ENCODE measurements around the gene TCEA2.
"Not testable (repeated sequence)": the region's sequence is repeated elsewhere in the genome, so short reads cannot be mapped to it uniquely, and the experiment has no call there.

Gene TCEA2

DNA sequence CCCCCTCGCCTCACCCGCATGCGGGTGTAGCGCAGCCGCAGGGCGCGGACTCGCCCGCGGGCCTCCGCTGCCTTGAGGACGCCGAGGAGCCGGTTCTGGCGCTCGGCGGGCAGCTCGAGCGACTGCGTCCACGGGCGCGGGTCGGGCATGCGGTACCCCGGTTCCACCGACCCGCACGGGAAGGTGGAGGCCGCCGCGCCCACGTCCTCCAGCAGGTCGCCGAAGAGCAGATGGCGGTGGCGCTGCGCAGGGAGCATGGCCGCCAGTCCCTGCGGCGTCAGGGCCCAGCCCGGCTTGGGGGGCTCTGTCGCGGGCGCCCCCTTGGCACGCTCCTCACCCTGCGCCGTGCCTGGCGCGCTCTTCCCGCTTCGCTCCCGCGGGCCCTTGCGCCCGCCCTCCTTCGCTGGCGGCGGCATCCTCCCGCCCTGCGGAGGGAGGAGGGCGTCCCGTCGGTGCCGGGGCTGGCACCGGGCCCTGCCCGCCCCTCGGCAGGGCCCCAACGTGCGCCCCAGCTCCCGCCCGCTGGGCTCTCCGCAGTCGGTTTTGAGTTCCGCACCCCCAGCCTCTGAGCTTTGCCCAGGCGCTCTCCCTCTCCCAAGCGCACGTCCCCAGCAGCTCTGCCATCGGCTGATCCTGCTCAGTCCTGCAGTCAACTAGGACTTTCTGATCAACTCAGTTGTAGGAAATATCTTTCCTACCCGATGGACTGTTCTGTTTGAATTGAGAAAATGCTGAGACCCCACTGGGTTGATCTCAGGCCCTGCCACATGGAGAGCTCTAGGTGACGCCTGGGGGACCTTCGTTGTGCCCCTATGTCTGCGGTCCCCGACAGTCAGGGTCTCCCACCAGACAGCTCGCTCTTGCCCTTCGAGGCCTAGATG, 21.0 kb downstream of the TCEA2 start, which contains the start of gene LKAAEAR1:
Gene LKAAEAR1, minus strand, starts transcription at position 595 of the 881 bp plus-strand sequence. Its CDS starts 179 bp downstream, at position 416.
- no peak within 1 kb of the TSS for H4K8ac ChIP-seq (ENCODE audit: low read depth, low read length)
- no peak within 1 kb of the TSS for H3K18ac ChIP-seq (ENCODE audit: low read length)
- H2BK5ac ChIP-seq (ENCODE audit: low read length), result no peak within 1 kb of the TSS
- H3K4me3 ChIP-seq (ENCODE audit: low read length), result peak within 1 kb of the TSS; percentile 25
- no CpG with 5 or more reads among the region's 86 CpGs for WGBS (ENCODE audit: extremely low coverage, insufficient coverage, low lambda C conversion rate)
- H3K56ac ChIP-seq (ENCODE audit: low read length), result peak within 1 kb of the TSS; percentile 88
- DNase-seq, result no peak
- peaks cover 19% of the 10 kb centered on the region for H3K27me3 ChIP-seq (ENCODE audit: insufficient read depth, low read length, poor library complexity)
- no peaks in the 10 kb centered on the region for H3K79me1 ChIP-seq (ENCODE audit: low read length)
- H2BK120ac ChIP-seq (ENCODE audit: low read depth, low read length), result no peak within 1 kb of the TSS
- H3K23ac ChIP-seq (ENCODE audit: low read length), result peak within 1 kb of the TSS; percentile 24
- no peaks in the 10 kb centered on the region for H3K4me1 ChIP-seq (ENCODE audit: control insufficient read depth, low read depth, low read length)
- H3K4me2 ChIP-seq (ENCODE audit: low read length), result peak within 1 kb of the TSS; percentile 84
- no peak within 1 kb of the TSS for H3K4ac ChIP-seq (ENCODE audit: low read depth, low read length)
- H3K79me2 ChIP-seq (ENCODE audit: control insufficient read depth, insufficient read depth, low read length), result no peaks in the 10 kb centered on the region
- H4K5ac ChIP-seq (ENCODE audit: low read length), result no peak within 1 kb of the TSS
- H3K36me3 ChIP-seq (ENCODE audit: control insufficient read depth, insufficient read depth, low read length), result no peaks in the 10 kb centered on the region
- H3K27ac ChIP-seq (ENCODE audit: low read depth, low read length), result no peak within 1 kb of the TSS
- peak within 1 kb of the TSS; percentile 72 for H3K9ac ChIP-seq (ENCODE audit: low read length)
- H2AK5ac ChIP-seq (ENCODE audit: low read length), result no peak within 1 kb of the TSS
- H2BK15ac ChIP-seq (replicated peaks; ENCODE audit: low read depth), result no peak within 1 kb of the TSS

DNA sequence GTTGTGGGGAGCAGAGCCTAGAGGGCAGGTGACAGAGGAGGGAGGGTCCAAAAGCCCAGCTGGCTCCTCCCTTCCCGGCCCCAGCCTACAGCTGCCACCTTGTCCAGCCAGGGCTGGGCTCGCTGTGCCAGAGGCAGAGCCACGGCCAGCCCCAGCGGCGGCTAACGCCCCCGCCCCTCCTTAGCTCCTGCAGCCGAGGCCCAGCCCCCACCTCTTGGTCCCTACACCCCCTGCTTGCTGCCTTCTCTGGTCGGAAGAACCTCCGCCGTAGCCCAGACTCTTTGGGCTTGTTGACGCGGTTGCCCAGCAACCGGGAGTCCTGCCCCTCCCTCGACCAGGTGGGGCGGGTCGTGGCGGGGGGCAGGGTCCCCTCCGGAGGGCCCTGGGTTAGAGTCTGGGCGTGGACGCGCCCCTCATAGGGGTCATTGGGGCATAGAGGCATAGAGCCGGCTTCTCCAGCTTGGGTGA, 21.7 kb downstream of the TCEA2 start:
- H2BK120ac ChIP-seq (ENCODE audit: low read depth, low read length), result no peak overlapping the region
- H2BK15ac ChIP-seq (replicated peaks; ENCODE audit: low read depth), result no peak overlapping the region
- H3K4ac ChIP-seq (ENCODE audit: low read depth, low read length), result no peak overlapping the region
- peak; percentile 80 for DNase-seq
- H2BK5ac ChIP-seq (ENCODE audit: low read length), result no peak overlapping the region
- H3K23ac ChIP-seq (ENCODE audit: low read length), result no peak overlapping the region
- H3K27me3 ChIP-seq (ENCODE audit: insufficient read depth, low read length, poor library complexity), result peaks cover 19% of the 10 kb centered on the region
- no peak overlapping the region for H2AK5ac ChIP-seq (ENCODE audit: low read length)
- no peaks in the 10 kb centered on the region for H3K4me1 ChIP-seq (ENCODE audit: control insufficient read depth, low read depth, low read length)
- H3K79me2 ChIP-seq (ENCODE audit: control insufficient read depth, insufficient read depth, low read length), result no peaks in the 10 kb centered on the region
- no peak overlapping the region for H3K4me3 ChIP-seq (ENCODE audit: low read length)
- H4K8ac ChIP-seq (ENCODE audit: low read depth, low read length), result no peak overlapping the region
- no peak overlapping the region for H4K5ac ChIP-seq (ENCODE audit: low read length)
- H3K56ac ChIP-seq (ENCODE audit: low read length), result no peak overlapping the region
- no peaks in the 10 kb centered on the region for H3K36me3 ChIP-seq (ENCODE audit: control insufficient read depth, insufficient read depth, low read length)
- H3K9ac ChIP-seq (ENCODE audit: low read length), result no peak overlapping the region
- WGBS (ENCODE audit: extremely low coverage, insufficient coverage, low lambda C conversion rate), result no CpG with 5 or more reads among the region's 23 CpGs
- no peak overlapping the region for H3K27ac ChIP-seq (ENCODE audit: low read depth, low read length)
- no peak overlapping the region for H3K18ac ChIP-seq (ENCODE audit: low read length)
- H3K4me2 ChIP-seq (ENCODE audit: low read length), result no peak overlapping the region
- no peaks in the 10 kb centered on the region for H3K79me1 ChIP-seq (ENCODE audit: low read length)

DNA sequence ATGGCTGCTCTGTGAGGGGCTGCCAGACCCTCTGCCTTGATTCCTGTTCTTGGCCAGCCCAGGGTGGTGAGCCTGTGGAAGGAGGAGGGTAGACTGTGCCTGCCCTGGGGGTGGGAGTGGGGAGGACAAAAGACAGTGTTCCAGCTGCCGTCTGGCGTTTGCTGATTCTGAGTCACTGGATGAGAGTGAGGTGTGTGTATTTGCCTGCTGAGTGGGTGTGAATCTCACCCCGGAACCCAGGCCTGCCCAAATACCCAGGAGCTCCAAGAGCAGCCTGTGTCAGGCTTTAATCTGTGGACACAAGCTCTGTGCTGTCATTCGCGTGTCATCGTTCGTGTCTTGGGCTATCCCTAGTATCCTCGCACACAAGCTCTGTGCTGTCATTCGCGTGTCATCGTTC, 23.8 kb downstream of the TCEA2 start:
- Histone ChIP-seq H3K36me3 (ENCODE audit: control insufficient read depth, insufficient read depth, low read length) (no peaks in the 10 kb centered on the region), H4K5ac (ENCODE audit: low read length) (no peak overlapping the region), H2BK15ac (replicated peaks; ENCODE audit: low read depth) (no peak overlapping the region), H3K4me3 (ENCODE audit: low read length) (no peak overlapping the region), H3K79me1 (ENCODE audit: low read length) (no peaks in the 10 kb centered on the region), H2BK120ac (ENCODE audit: low read depth, low read length) (no peak overlapping the region), H2AK5ac (ENCODE audit: low read length) (no peak overlapping the region), H3K18ac (ENCODE audit: low read length) (no peak overlapping the region), H3K4ac (ENCODE audit: low read depth, low read length) (no peak overlapping the region), H3K27ac (ENCODE audit: low read depth, low read length) (no peak overlapping the region), H3K27me3 (ENCODE audit: insufficient read depth, low read length, poor library complexity) (peaks cover 19% of the 10 kb centered on the region), H3K79me2 (ENCODE audit: control insufficient read depth, insufficient read depth, low read length) (no peaks in the 10 kb centered on the region), H3K4me1 (ENCODE audit: control insufficient read depth, low read depth, low read length) (no peaks in the 10 kb centered on the region), H4K8ac (ENCODE audit: low read depth, low read length) (no peak overlapping the region), H3K9ac (ENCODE audit: low read length) (no peak overlapping the region), H3K56ac (ENCODE audit: low read length) (no peak overlapping the region), H2BK5ac (ENCODE audit: low read length) (no peak overlapping the region), H3K23ac (ENCODE audit: low read length) (no peak overlapping the region), H3K4me2 (ENCODE audit: low read length) (no peak overlapping the region)
- DNase-seq, result no peak
- WGBS (ENCODE audit: extremely low coverage, insufficient coverage, low lambda C conversion rate), result no CpG with 5 or more reads among the region's 11 CpGs

DNA sequence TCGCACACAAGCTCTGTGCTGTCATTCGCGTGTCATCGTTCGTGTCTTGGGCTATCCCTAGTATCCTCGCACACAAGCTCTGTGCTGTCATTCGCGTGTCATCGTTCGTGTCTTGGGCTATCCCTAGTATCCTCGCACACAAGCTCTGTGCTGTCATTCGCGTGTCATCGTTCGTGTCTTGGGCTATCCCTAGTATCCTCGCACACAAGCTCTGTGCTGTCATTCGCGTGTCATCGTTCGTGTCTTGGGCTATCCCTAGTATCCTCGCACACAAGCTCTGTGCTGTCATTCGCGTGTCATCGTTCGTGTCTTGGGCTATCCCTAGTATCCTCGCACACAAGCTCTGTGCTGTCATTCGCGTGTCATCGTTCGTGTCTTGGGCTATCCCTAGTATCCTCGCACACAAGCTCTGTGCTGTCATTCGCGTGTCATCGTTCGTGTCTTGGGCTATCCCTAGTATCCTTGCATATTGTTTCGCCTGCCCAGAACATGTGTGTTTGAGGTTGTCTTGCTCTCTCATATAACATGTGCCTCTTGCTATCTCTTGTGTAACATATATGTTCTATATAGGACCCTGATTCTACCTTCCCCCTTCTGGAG, 24.3 kb downstream of the TCEA2 start:
- not testable (repeated sequence) for H3K79me2 ChIP-seq (ENCODE audit: control insufficient read depth, insufficient read depth, low read length); H3K56ac ChIP-seq (ENCODE audit: low read length); H3K4ac ChIP-seq (ENCODE audit: low read depth, low read length); H2BK120ac ChIP-seq (ENCODE audit: low read depth, low read length); H3K27ac ChIP-seq (ENCODE audit: low read depth, low read length); H3K23ac ChIP-seq (ENCODE audit: low read length); H3K36me3 ChIP-seq (ENCODE audit: control insufficient read depth, insufficient read depth, low read length); H3K4me1 ChIP-seq (ENCODE audit: control insufficient read depth, low read depth, low read length); H3K9ac ChIP-seq (ENCODE audit: low read length); H4K5ac ChIP-seq (ENCODE audit: low read length); H2BK15ac ChIP-seq (replicated peaks; ENCODE audit: low read depth); H2AK5ac ChIP-seq (ENCODE audit: low read length); H2BK5ac ChIP-seq (ENCODE audit: low read length); H3K4me2 ChIP-seq (ENCODE audit: low read length); H3K79me1 ChIP-seq (ENCODE audit: low read length); H3K4me3 ChIP-seq (ENCODE audit: low read length); H4K8ac ChIP-seq (ENCODE audit: low read depth, low read length); H3K18ac ChIP-seq (ENCODE audit: low read length); DNase-seq
- H3K27me3 ChIP-seq (ENCODE audit: insufficient read depth, low read length, poor library complexity), result peaks cover 19% of the 10 kb centered on the region
- no CpG with 5 or more reads among the region's 36 CpGs for WGBS (ENCODE audit: extremely low coverage, insufficient coverage, low lambda C conversion rate)

DNA sequence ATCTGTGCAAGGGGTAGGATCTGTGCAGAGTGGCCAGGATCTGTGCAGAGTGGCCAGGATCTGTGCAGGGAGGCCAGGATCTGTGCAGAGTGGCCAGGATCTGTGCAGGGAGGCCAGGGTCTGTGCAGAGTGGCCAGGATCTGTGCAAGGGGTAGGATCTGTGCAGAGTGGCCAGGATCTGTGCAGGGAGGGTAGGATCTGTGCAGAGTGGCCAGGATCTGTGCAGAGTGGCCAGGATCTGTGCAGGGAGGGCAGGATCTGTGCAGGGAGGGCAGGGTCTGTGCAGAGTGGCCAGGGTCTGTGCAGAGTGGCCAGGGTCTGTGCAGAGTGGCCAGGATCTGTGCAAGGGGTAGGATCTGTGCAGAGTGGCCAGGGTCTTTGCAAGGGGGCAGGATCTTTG, 25.6 kb downstream of the TCEA2 start:
- not testable (repeated sequence) for H3K4me3 ChIP-seq (ENCODE audit: low read length); H4K8ac ChIP-seq (ENCODE audit: low read depth, low read length); H3K23ac ChIP-seq (ENCODE audit: low read length); H3K4me2 ChIP-seq (ENCODE audit: low read length); H3K79me1 ChIP-seq (ENCODE audit: low read length); H3K27ac ChIP-seq (ENCODE audit: low read depth, low read length); DNase-seq; H3K36me3 ChIP-seq (ENCODE audit: control insufficient read depth, insufficient read depth, low read length); H3K4ac ChIP-seq (ENCODE audit: low read depth, low read length); H2BK5ac ChIP-seq (ENCODE audit: low read length); H4K5ac ChIP-seq (ENCODE audit: low read length); H2AK5ac ChIP-seq (ENCODE audit: low read length); H3K9ac ChIP-seq (ENCODE audit: low read length); H3K4me1 ChIP-seq (ENCODE audit: control insufficient read depth, low read depth, low read length); H3K79me2 ChIP-seq (ENCODE audit: control insufficient read depth, insufficient read depth, low read length); H2BK15ac ChIP-seq (replicated peaks; ENCODE audit: low read depth); H2BK120ac ChIP-seq (ENCODE audit: low read depth, low read length); H3K18ac ChIP-seq (ENCODE audit: low read length)
- peaks cover 19% of the 10 kb centered on the region for H3K27me3 ChIP-seq (ENCODE audit: insufficient read depth, low read length, poor library complexity)
- peak overlapping the region; percentile 25 for H3K56ac ChIP-seq (ENCODE audit: low read length)
